Left lung (tissue), 10 donors: ENCODE results near the gene CD63. TPM values are rescaled to one million over a fixed set of nuclear protein-coding genes. Genes with fewer than 3 reads are reported as not detected.

Source experiments
- ATAC-seq: fragments of 200-7000 bp; cut with Tn5 transposase; one replicate; pipeline ENCODE4 v1.9.1; 2020; ENCODE audit warnings: moderate library complexity
- DNase-seq, 4 donors: peaks; one replicate each; pipeline ENCODE4 v3.0.0-alpha.2; 2013 to 2020
- H3K27ac ChIP-seq, 2 donors: fragments of 200-600 bp; sonication (generic) in 1 of 2; one replicate each; pipeline versions ENCODE4 v1.5.0 to v1.8.0; 2020 to 2021
- H3K27me3 ChIP-seq, 2 donors: fragments of 200-600 bp; sonication (generic) in 1 of 2; one replicate each; pipeline versions ENCODE4 v1.5.0 to v1.8.0; 2020 to 2021
- H3K36me3 ChIP-seq, 2 donors: fragments of 200-600 bp; sonication (generic) in 1 of 2; one replicate each; pipeline versions ENCODE4 v1.5.0 to v1.8.0; 2020 to 2021
- H3K4me1 ChIP-seq, 2 donors: fragments of 200-600 bp; one replicate each; pipeline ENCODE4 v1.8.0; 2021
- H3K4me3 ChIP-seq, 2 donors: fragments of 200-600 bp; sonication (generic) in 1 of 2; one replicate each; pipeline versions ENCODE4 v1.5.0 to v1.8.0; 2020 to 2021; ENCODE audit warnings: mild to moderate bottlenecking in 1 of 2
- H3K9me3 ChIP-seq, 2 donors: fragments of 200-600 bp; sonication (generic) in 1 of 2; one replicate each; pipeline versions ENCODE4 v1.5.0 to v1.8.0; 2020 to 2021
- CTCF ChIP-seq, 2 donors: fragments of 200-600 bp; sonication (generic) in 1 of 2; IDR thresholded peaks; one replicate each; pipeline versions ENCODE4 v1.5.0 to v1.8.0; 2021; ENCODE audit warnings: antibody characterized with exemption in 2 of 2
- intact Hi-C, 2 donors: fragments of 100-400 bp; cut with DNase I; formaldehyde crosslinking; loops; one replicate each; pipeline versions ENCODE4 v1.11.2 to v1.14.2; 2022
- polyA plus RNA-seq, 6 donors: library from polyadenylated mRNA; unstranded; fragments of 120-200 nt; gene quantifications; one replicate each; pipeline ENCODE4 v1.2.1, GENCODE V29; 2013; ENCODE audit not compliant: insufficient read length in 6 of 6
- total RNA-seq, 2 donors: library from RNA; stranded (reverse); fragmentation: NEBNext Ultra II Directional; extraction: Animal tissue kit (Norgen Biotek cat#: 25700); gene quantifications; one replicate each; pipeline ENCODE4 v1.2.1, GENCODE V29; 2021
- donor health status: DM: no; HTN: yes; CAD: no.
- donor health status: DM: no; HTN: no; CAD: no.

The CD63 gene
- total and polyA plus RNA-seq, 8 donors: 585 to 1,766 (median 677) TPM

- Histone ChIP-seq H3K4me3 (no peak overlapping the region), H3K4me1 (no peaks in the 10 kb centered on the region), H3K36me3 (peaks cover 0 to 96% of the 10 kb centered on the region in 2 donors), H3K9me3 (no peaks in the 10 kb centered on the region), H3K27ac (no peak overlapping the region), H3K27me3 (no peaks in the 10 kb centered on the region)
- no peak for ATAC-seq
- DNase-seq: no peak
- intact Hi-C loops: no loop called here
- TF ChIP-seq CTCF (IDR thresholded peaks at IDR 0.05): no peak
Observed at GRCh38 chr12:55757701-55758100, 28.9 kb upstream of the CD63 start.

- no peaks in the 10 kb centered on the region for H3K9me3 ChIP-seq
- H3K36me3 ChIP-seq: peaks cover 0 to 97% of the 10 kb centered on the region in 2 donors
- ATAC-seq (no peak), DNase-seq (no peak)
- no peak overlapping the region for H3K4me3 ChIP-seq
- no peak for TF ChIP-seq CTCF (IDR thresholded peaks at IDR 0.05)
- intact Hi-C loops: no loop called here
- no peaks in the 10 kb centered on the region for H3K4me1 ChIP-seq
- H3K27ac ChIP-seq: no peak overlapping the region
- no peaks in the 10 kb centered on the region for H3K27me3 ChIP-seq
Observed at GRCh38 chr12:55755246-55755645, 26.4 kb upstream of the CD63 start.

- Histone ChIP-seq H3K36me3 (peaks cover 0 to 39% of the 10 kb centered on the region in 2 donors), H3K4me3 (no peak overlapping the region), H3K9me3 (no peaks in the 10 kb centered on the region), H3K27me3 (peaks cover 0 to 14% of the 10 kb centered on the region in 2 donors), H3K27ac (no peak overlapping the region), H3K4me1 (peaks cover 4 to 16% of the 10 kb centered on the region in 2 donors)
- DNase-seq (no peak), ATAC-seq (no peak)
- TF ChIP-seq CTCF (IDR thresholded peaks at IDR 0.05): no peak
- intact Hi-C loops: loop anchor here in 1 of 2 donors (10.0 kb wide), 1 partner anchor 56 kb away; no protein-coding TSS in a partner anchor
Observed at GRCh38 chr12:55748230-55748993, 19.6 kb upstream of the CD63 start.

GRCh38 chr12:55746913-55747231, 18.1 kb upstream of the CD63 start:
- Histone ChIP-seq H3K9me3 (no peaks in the 10 kb centered on the region), H3K27ac (no peak overlapping the region), H3K36me3 (peaks cover 0 to 24% of the 10 kb centered on the region in 2 donors), H3K4me1 (peaks cover 4 to 20% of the 10 kb centered on the region in 2 donors), H3K27me3 (peaks cover 0 to 25% of the 10 kb centered on the region in 2 donors), H3K4me3 (no peak overlapping the region)
- intact Hi-C loops: loop anchor here in 1 of 2 donors (10.0 kb wide), 1 partner anchor 58 kb away; no protein-coding TSS in a partner anchor
- no peak for TF ChIP-seq CTCF (IDR thresholded peaks at IDR 0.05)
- DNase-seq: no peak
- no peak for ATAC-seq

GRCh38 chr12:55746174-55746912, 17.5 kb upstream of the CD63 start:
- peaks cover 4 to 20% of the 10 kb centered on the region in 2 donors for H3K4me1 ChIP-seq
- intact Hi-C loops: loop anchor here in 1 of 2 donors (10.0 kb wide), 1 partner anchor 58 kb away; no protein-coding TSS in a partner anchor
- DNase-seq (no peak), ATAC-seq (no peak)
- TF ChIP-seq CTCF (IDR thresholded peaks at IDR 0.05): no peak
- peaks cover 0 to 18% of the 10 kb centered on the region in 2 donors for H3K36me3 ChIP-seq
- no peaks in the 10 kb centered on the region for H3K9me3 ChIP-seq
- H3K27ac ChIP-seq: peak overlapping the region in 1 of 2 donors; percentile 8
- no peak overlapping the region for H3K4me3 ChIP-seq
- peaks cover 0 to 29% of the 10 kb centered on the region in 2 donors for H3K27me3 ChIP-seq
